HepG2 (cell line): ENCODE data around the gene ZNF428.

Experiments
- RAD21 ChIP-seq: fragments of 450-650 bp; formaldehyde crosslinking; IDR thresholded peaks from 2 replicates; pipeline ENCODE4 v1.5.0; 2020; ENCODE audit warnings: mild to moderate bottlenecking
- ZNF382 ChIP-seq: sonication (generic); formaldehyde crosslinking; IDR thresholded peaks from 2 replicates; pipeline ENCODE4 v1.5.0; 2020; ENCODE audit warnings: missing genetic modification reagents, mild to moderate bottlenecking, borderline replicate concordance
- ZSCAN22 ChIP-seq: sonication (generic); formaldehyde crosslinking; IDR thresholded peaks from 2 replicates; pipeline ENCODE4 v1.4.0; 2020; ENCODE audit warnings: mild to moderate bottlenecking, missing genetic modification reagents

DNA sequence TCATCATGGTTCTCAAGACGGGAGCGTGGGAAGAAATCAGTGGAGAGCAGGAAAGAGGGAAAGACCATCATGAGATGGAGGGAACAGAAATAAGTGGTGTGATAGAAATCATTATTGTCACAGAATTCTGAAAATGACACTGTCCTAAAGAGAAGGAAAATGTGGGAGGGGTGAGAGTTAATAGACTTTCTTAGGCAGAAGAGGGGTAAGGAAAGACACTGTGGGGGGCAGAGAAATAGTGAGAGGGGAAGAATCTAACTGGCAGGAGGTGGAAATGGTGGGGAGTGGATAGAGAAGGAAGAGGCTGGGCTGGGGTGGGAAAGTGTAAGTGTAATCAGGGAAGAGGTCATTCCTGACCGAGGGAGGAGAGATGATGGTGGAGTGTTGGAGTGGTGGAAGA is 40.6 kb downstream of the ZNF428 start:
- no peak for TF ChIP-seq ZNF382 (CRISPR knock-in tag)
- no peak for TF ChIP-seq RAD21 (CRISPR knock-in tag)
- no peak for TF ChIP-seq ZSCAN22 (CRISPR knock-in tag)
